ENCODE measurements around the gene RANBP17. TPM values are rescaled to one million over a fixed set of nuclear protein-coding genes. Genes with fewer than 3 reads are reported as not detected.
A peak's percentile ranks its signal among the peaks of the same experiment; 100 is the strongest.

RANBP17 gene
- total RNA-seq, 1 experiment from 2014 or later, result 19.0 TPM

GRCh38 chr5:170896779-170897178, 35.0 kb downstream of the RANBP17 start:
- Mint-ChIP-seq H3K27ac (ENCODE audit: low read depth, unreplicated experiment) (peak overlapping the region; percentile 49), H3K27me3 (ENCODE audit: insufficient read depth, unreplicated experiment) (no peaks in the 10 kb centered on the region), H3K4me1 (ENCODE audit: insufficient read depth, unreplicated experiment) (no peaks in the 10 kb centered on the region), H3K36me3 (ENCODE audit: insufficient read depth, unreplicated experiment) (peaks cover 6% of the 10 kb centered on the region), H3K4me3 (ENCODE audit: unreplicated experiment) (no peak overlapping the region), H3K9me3 (ENCODE audit: unreplicated experiment) (peaks cover 19% of the 10 kb centered on the region)
- no TSS peak for BruUV-seq (replicated peaks)
- peak; percentile 53 for TF ChIP-seq CTCF (IDR thresholded peaks at IDR 0.05; ENCODE audit: unreplicated experiment)
- intact Hi-C loops (cut with micrococcal nuclease), result loop anchor here (1.0 to 2.0 kb wide), 2 partner anchors 88 to 441 kb away; no protein-coding TSS in a partner anchor
- POLR2A ChIA-PET, result no interaction called here
- CTCF ChIA-PET, result interaction anchor here (0.6 to 1.3 kb wide), 6 partner anchors 17 to 448 kb away, joined by 3 to 4 read pairs (median 3); no protein-coding TSS in a partner anchor
- DNase-seq (ENCODE audit: unreplicated experiment), result peak; percentile 42

GRCh38 chr5:170903075-170903474, 41.3 kb downstream of the RANBP17 start:
- peaks cover 3% of the 10 kb centered on the region for H3K36me3 Mint-ChIP-seq (ENCODE audit: insufficient read depth, unreplicated experiment)
- H3K27me3 Mint-ChIP-seq (ENCODE audit: insufficient read depth, unreplicated experiment), result no peaks in the 10 kb centered on the region
- TF ChIP-seq CTCF (IDR thresholded peaks at IDR 0.05; ENCODE audit: unreplicated experiment), result no peak
- peaks cover 3% of the 10 kb centered on the region for H3K4me1 Mint-ChIP-seq (ENCODE audit: insufficient read depth, unreplicated experiment)
- no peak overlapping the region for H3K4me3 Mint-ChIP-seq (ENCODE audit: unreplicated experiment)
- ChIA-PET CTCF (interaction anchor here (0.6 to 1.2 kb wide), 2 partner anchors 23 to 259 kb away, joined by 3 to 4 read pairs; no protein-coding TSS in a partner anchor), POLR2A (interaction anchor here (1.3 kb wide), 1 partner anchor 486 kb away, joined by 3 read pairs; no protein-coding TSS in a partner anchor)
- DNase-seq (ENCODE audit: unreplicated experiment), result no peak
- intact Hi-C loops (cut with micrococcal nuclease), result no loop called here
- H3K27ac Mint-ChIP-seq (ENCODE audit: low read depth, unreplicated experiment), result no peak overlapping the region
- H3K9me3 Mint-ChIP-seq (ENCODE audit: unreplicated experiment), result peaks cover 34% of the 10 kb centered on the region
- BruUV-seq (replicated peaks), result no TSS peak

- CTCF ChIA-PET, result interaction anchor here (0.6 kb wide), 1 partner anchor 447 kb away, joined by 5 read pairs; no protein-coding TSS in a partner anchor
- Mint-ChIP-seq H3K4me3 (ENCODE audit: unreplicated experiment) (no peak overlapping the region), H3K4me1 (ENCODE audit: insufficient read depth, unreplicated experiment) (peaks cover 7% of the 10 kb centered on the region), H3K9me3 (ENCODE audit: unreplicated experiment) (peaks cover 7% of the 10 kb centered on the region), H3K27me3 (ENCODE audit: insufficient read depth, unreplicated experiment) (no peaks in the 10 kb centered on the region), H3K27ac (ENCODE audit: low read depth, unreplicated experiment) (peak overlapping the region; percentile 46), H3K36me3 (ENCODE audit: insufficient read depth, unreplicated experiment) (peaks cover 13% of the 10 kb centered on the region)
- POLR2A ChIA-PET, result no interaction called here
- no peak for TF ChIP-seq CTCF (IDR thresholded peaks at IDR 0.05; ENCODE audit: unreplicated experiment)
- no TSS peak for BruUV-seq (replicated peaks)
- intact Hi-C loops (cut with micrococcal nuclease), result loop anchor here (5.0 kb wide), 1 partner anchor 45 kb away; the partner anchor contains the start of gene RANBP17
- DNase-seq (ENCODE audit: unreplicated experiment), result peak; percentile 87
These were observed 45.9 kb downstream of the RANBP17 start for GRCh38 chr5:170907758-170908157.

GRCh38 chr5:170913573-170913972, 51.8 kb downstream of the RANBP17 start:
- no peaks in the 10 kb centered on the region for H3K4me1 Mint-ChIP-seq (ENCODE audit: insufficient read depth, unreplicated experiment)
- no peaks in the 10 kb centered on the region for H3K9me3 Mint-ChIP-seq (ENCODE audit: unreplicated experiment)
- H3K27me3 Mint-ChIP-seq (ENCODE audit: insufficient read depth, unreplicated experiment), result no peaks in the 10 kb centered on the region
- ChIA-PET POLR2A (interaction anchor here (0.6 to 1.1 kb wide), 2 partner anchors 9 to 43 kb away, joined by 3 read pairs; no protein-coding TSS in a partner anchor), CTCF (interaction anchor here (0.6 to 3.0 kb wide), 5 partner anchors 100 to 424 kb away, joined by 3 to 20 read pairs (median 4); no protein-coding TSS in a partner anchor)
- H3K27ac Mint-ChIP-seq (ENCODE audit: low read depth, unreplicated experiment), result no peak overlapping the region
- H3K4me3 Mint-ChIP-seq (ENCODE audit: unreplicated experiment), result no peak overlapping the region
- no peak for TF ChIP-seq CTCF (IDR thresholded peaks at IDR 0.05; ENCODE audit: unreplicated experiment)
- no peak for DNase-seq (ENCODE audit: unreplicated experiment)
- intact Hi-C loops (cut with micrococcal nuclease), result no loop called here
- H3K36me3 Mint-ChIP-seq (ENCODE audit: insufficient read depth, unreplicated experiment), result peaks cover 6% of the 10 kb centered on the region
- no TSS peak for BruUV-seq (replicated peaks)
